A549 (cell line): ENCODE results near the gene GRAP2. TPM values are rescaled to one million over a fixed set of nuclear protein-coding genes. Genes with fewer than 3 reads are reported as not detected.

Experiments used
- ATAC-seq, 2 experiments: fragments of 200-7000 bp in 1 of 2; fragments of >200 bp in 1 of 2; cut with Nextera tagmentation in 1 of 2; cut with Tn5 transposase in 1 of 2; 3 replicates each; pipeline versions ENCODE4 v1.8.0 to v1.9.1; 2018 to 2020; ENCODE audit warnings: mild to moderate bottlenecking in 1 of 2, moderate library complexity in 1 of 2
- CTCF ChIA-PET: fragments of 300-600 bp; sonication (Branson Sonifier 250); formaldehyde crosslinking; extraction: SDS; loops from one replicate; lab custom pipeline; 2021; ENCODE audit warnings: antibody characterized with exemption, inconsistent platforms; lab: Yijun Ruan, JAX
- POLR2A ChIA-PET: fragments of 350-600 bp; formaldehyde crosslinking; extraction: SDS; loops from one replicate; lab custom pipeline; 2021; ENCODE audit warnings: antibody characterized with exemption, inconsistent platforms; lab: Yijun Ruan, JAX
- DNase-seq, 2 experiments: peaks; one replicate each; pipeline versions ENCODE4 v3.0.0 to v3.0.0-alpha.2; 2011 to 2016; ENCODE audit warnings: low read depth in 1 of 2, low spot score in 1 of 2
- FAIRE-seq: peaks from 2 replicates; lab custom pipeline; 2011; peaks lifted over from hg19 to GRCh38; lab: Jason Lieb, UNC
- H3K27ac ChIP-seq, 2 experiments: fragments of >200 bp; sonication (Bioruptor Twin); formaldehyde crosslinking; 3 replicates each; pipeline ENCODE4 v1.5.1; 2016 to 2017
- H3K4me1 ChIP-seq: fragments of >200 bp; sonication (Bioruptor Twin); formaldehyde crosslinking; 3 replicates; pipeline ENCODE4 v1.6.1; 2016
- H3K4me2 ChIP-seq: fragments of >200 bp; sonication (Bioruptor Twin); formaldehyde crosslinking; 3 replicates; pipeline ENCODE4 v1.6.1; 2016
- H3K4me3 ChIP-seq: fragments of >200 bp; sonication (Bioruptor Twin); formaldehyde crosslinking; 3 replicates; pipeline ENCODE4 v1.5.1; 2016
- H3K9me3 ChIP-seq: fragments of >200 bp; sonication (Bioruptor Twin); formaldehyde crosslinking; 3 replicates; pipeline ENCODE4 v1.6.1; 2016
- CBX2 ChIP-seq: fragments of 200-600 bp; sonication (generic); IDR thresholded peaks from 2 replicates; pipeline ENCODE4 v1.6.1; 2016; ENCODE audit warnings: low read depth, mild to moderate bottlenecking, borderline replicate concordance
- CEBPB ChIP-seq, 2 experiments: fragments of >200 bp in 1 of 2; sonication (Bioruptor Twin) in 1 of 2; formaldehyde crosslinking in 1 of 2; IDR thresholded peaks; 2 replicates each; pipeline ENCODE4 v1.6.1; 2012 to 2016
- CHD2 ChIP-seq: fragments of 150-350 bp; IDR thresholded peaks from 2 replicates; pipeline ENCODE4 v1.6.1; 2014; ENCODE audit warnings: low read length; ENCODE audit not compliant: partially characterized antibody
- EHF ChIP-seq: fragments of 250-450 bp; sonication (Bioruptor Pico); IDR thresholded peaks from 2 replicates; pipeline ENCODE4 v1.5.0; 2020; ENCODE audit warnings: mild to moderate bottlenecking
- EP300 ChIP-seq, 2 experiments: fragments of >200 bp; sonication (Bioruptor Twin); formaldehyde crosslinking; IDR thresholded peaks; 2 replicates in 1 of 2; 3 replicates in 1 of 2; pipeline ENCODE4 v1.6.1; 2016 to 2017
- GATA3 ChIP-seq: IDR thresholded peaks from 2 replicates; pipeline ENCODE4 v1.6.1; 2012; ENCODE audit warnings: borderline replicate concordance
- HES2 ChIP-seq: fragments of >200 bp; sonication (Bioruptor Twin); formaldehyde crosslinking; IDR thresholded peaks from 2 replicates; pipeline ENCODE4 v1.6.1; 2016
- HEYL ChIP-seq: fragments of 250-450 bp; sonication (Bioruptor Pico); IDR thresholded peaks from 2 replicates; pipeline ENCODE4 v1.8.0; 2021; ENCODE audit warnings: mild to moderate bottlenecking, moderate library complexity
- HOXA7 ChIP-seq: fragments of 250-450 bp; sonication (Bioruptor Pico); IDR thresholded peaks from 2 replicates; pipeline ENCODE4 v1.5.0; 2020; ENCODE audit warnings: mild to moderate bottlenecking, moderate library complexity
- HOXB13 ChIP-seq: fragments of 250-450 bp; sonication (Bioruptor Pico); IDR thresholded peaks from 2 replicates; pipeline ENCODE4 v1.5.0; 2020; ENCODE audit warnings: low read depth, mild to moderate bottlenecking, moderate library complexity
- HOXB5 ChIP-seq: fragments of 250-450 bp; sonication (Bioruptor Pico); IDR thresholded peaks from 2 replicates; pipeline ENCODE4 v1.5.0; 2020; ENCODE audit warnings: mild to moderate bottlenecking, moderate library complexity
- JUN ChIP-seq, 2 experiments: fragments of >200 bp; sonication (Bioruptor Twin); formaldehyde crosslinking; IDR thresholded peaks; 2 replicates in 1 of 2; 3 replicates in 1 of 2; pipeline ENCODE4 v1.6.1; 2016 to 2017
- JUNB ChIP-seq: fragments of >200 bp; sonication (Bioruptor Twin); formaldehyde crosslinking; IDR thresholded peaks from 2 replicates; pipeline ENCODE4 v1.6.1; 2016
- KDM1A ChIP-seq: fragments of 200-600 bp; sonication (generic); IDR thresholded peaks from 2 replicates; pipeline ENCODE4 v1.6.1; 2016; ENCODE audit warnings: low read depth, mild to moderate bottlenecking
- KDM5A ChIP-seq: fragments of 200-600 bp; sonication (generic); IDR thresholded peaks from 2 replicates; pipeline ENCODE4 v1.6.1; 2016; ENCODE audit warnings: antibody characterized with exemption, mild to moderate bottlenecking
- MYC ChIP-seq: IDR thresholded peaks from 2 replicates; pipeline ENCODE4 v1.6.1; 2012; ENCODE audit warnings: mild to moderate bottlenecking, inconsistent platforms, low read length, improper control_type of control experiment, borderline replicate concordance
- NFE2L2 ChIP-seq: fragments of 150-350 bp; conservative IDR thresholded peaks from 2 replicates; pipeline ENCODE4 v1.6.1; 2014; ENCODE audit warnings: low read length
- PBX3 ChIP-seq: IDR thresholded peaks from 2 replicates; pipeline ENCODE4 v1.6.1; 2012
- RAD21 ChIP-seq, 2 experiments: fragments of >200 bp in 1 of 2; sonication (Bioruptor Twin) in 1 of 2; formaldehyde crosslinking in 1 of 2; IDR thresholded peaks in 1 of 2; conservative IDR thresholded peaks in 1 of 2; 2 replicates in 1 of 2; 3 replicates in 1 of 2; pipeline ENCODE4 v1.6.1; 2012 to 2018; ENCODE audit warnings: inconsistent platforms in 1 of 2
- RARB ChIP-seq: fragments of 250-450 bp; sonication (Bioruptor Pico); IDR thresholded peaks from 2 replicates; pipeline ENCODE4 v1.8.0; 2021; ENCODE audit warnings: mild to moderate bottlenecking, moderate library complexity
- RFX5 ChIP-seq: fragments of 450-650 bp; IDR thresholded peaks from 2 replicates; pipeline ENCODE4 v1.7.1; 2014; ENCODE audit warnings: antibody characterized with exemption, mild to moderate bottlenecking, moderate library complexity
- RNF2 ChIP-seq: fragments of 200-600 bp; sonication (generic); IDR thresholded peaks from 2 replicates; pipeline ENCODE4 v1.6.1; 2016; ENCODE audit warnings: low read depth, mild to moderate bottlenecking, antibody characterized with exemption, moderate library complexity, borderline replicate concordance
- SMC3 ChIP-seq: fragments of >200 bp; sonication (Bioruptor Twin); formaldehyde crosslinking; IDR thresholded peaks from 3 replicates; pipeline ENCODE4 v1.6.1; 2018; ENCODE audit warnings: inconsistent platforms
- ZNF302 ChIP-seq: fragments of 250-450 bp; sonication (Bioruptor Pico); IDR thresholded peaks from 2 replicates; pipeline ENCODE4 v1.9.0; 2021; ENCODE audit warnings: inconsistent platforms, mild to moderate bottlenecking, moderate library complexity
- ZSCAN20 ChIP-seq: fragments of 250-450 bp; sonication (Bioruptor Pico); IDR thresholded peaks from 2 replicates; pipeline ENCODE4 v1.8.0; 2022; ENCODE audit warnings: mild to moderate bottlenecking, moderate library complexity
- WGBS: methylation state at CpG from one replicate; pipeline ENCODE4 v1.1.6; 2017; ENCODE audit errors: missing lambda C conversion rate; 5-methylcytosine and 5-hydroxymethylcytosine counted together
- polyA plus RNA-seq, 4 experiments: library from polyadenylated mRNA; depleted of rRNA in 3 of 4; stranded (reverse); fragments of >200 nt; fragmentation: RNase III in 1 of 4; extraction: RNeasy Plus Mini Kit Qiagen cat#74134 plus additional on column Dnase treatment in 1 of 4; gene quantifications; 2 replicates in 3 of 4; 3 replicates in 1 of 4; pipeline ENCODE4 v1.2.3, GENCODE V29; 2011 to 2017
- TF ChIP-seq, protein P1 (sequence below): fragments of 450-650 bp; IDR thresholded peaks from 2 replicates; pipeline ENCODE4 v1.6.1; 2014; ENCODE audit warnings: antibody characterized with exemption

GRAP2 gene
- polyA plus RNA-seq, 2 of the 4 experiments (the other 2 are of a cell fraction): not detected

DNA sequence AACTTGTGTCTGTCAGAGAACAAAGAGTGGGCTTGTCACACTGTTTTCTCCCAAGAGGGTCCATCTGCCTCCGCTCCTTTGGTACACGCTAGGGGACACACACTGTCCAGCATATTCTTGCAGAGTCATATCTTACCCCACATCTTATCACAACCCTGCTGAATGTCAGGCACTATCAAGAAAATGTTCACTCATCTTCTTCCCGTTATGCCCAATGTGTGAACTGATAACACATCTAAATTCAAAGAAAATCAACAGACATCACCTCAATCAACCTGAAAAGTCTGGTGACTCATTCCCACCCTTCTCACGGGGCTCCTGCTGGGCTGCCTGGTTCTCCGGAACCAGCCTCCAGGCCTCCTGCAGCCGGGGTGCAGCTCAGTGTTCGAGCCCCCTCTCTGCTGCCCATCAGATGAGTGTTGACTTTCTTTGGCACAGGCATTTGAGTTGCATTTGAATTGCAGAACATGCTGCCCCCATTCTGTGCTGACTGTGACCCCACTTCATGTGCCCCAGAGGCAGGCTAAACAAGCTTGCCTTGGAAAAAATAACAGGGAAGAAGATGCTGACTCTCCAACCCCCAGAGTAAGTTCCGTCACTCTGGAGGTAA is 19.4 kb downstream of the GRAP2 start:
- no peak overlapping the region for H3K4me2 ChIP-seq
- H3K27ac ChIP-seq: no peak overlapping the region
- ATAC-seq (no peak), FAIRE-seq (no peak), DNase-seq (no peak)
- no peak for TF ChIP-seq ZSCAN20 (CRISPR knock-in tag)
- TF ChIP-seq ZNF302 (CRISPR knock-in tag): no peak
- no peak for TF ChIP-seq GATA3
- no peak for TF ChIP-seq JUNB
- TF ChIP-seq MYC: no peak
- no peak for TF ChIP-seq JUN (IDR thresholded peaks at IDR 0.05)
- TF ChIP-seq KDM1A: no peak
- no peak for TF ChIP-seq HOXA7
- no peak for TF ChIP-seq RARB (CRISPR knock-in tag)
- TF ChIP-seq CEBPB (IDR thresholded peaks at IDR 0.05): no peak
- no peak for TF ChIP-seq HOXB13 (CRISPR knock-in tag)
- no peak for TF ChIP-seq HEYL (CRISPR knock-in tag)
- no peak for TF ChIP-seq HES2
- no peak for TF ChIP-seq RNF2
- no peak for TF ChIP-seq EHF (CRISPR knock-in tag)
- no peak for TF ChIP-seq KDM5A
- TF ChIP-seq, protein P1, sequence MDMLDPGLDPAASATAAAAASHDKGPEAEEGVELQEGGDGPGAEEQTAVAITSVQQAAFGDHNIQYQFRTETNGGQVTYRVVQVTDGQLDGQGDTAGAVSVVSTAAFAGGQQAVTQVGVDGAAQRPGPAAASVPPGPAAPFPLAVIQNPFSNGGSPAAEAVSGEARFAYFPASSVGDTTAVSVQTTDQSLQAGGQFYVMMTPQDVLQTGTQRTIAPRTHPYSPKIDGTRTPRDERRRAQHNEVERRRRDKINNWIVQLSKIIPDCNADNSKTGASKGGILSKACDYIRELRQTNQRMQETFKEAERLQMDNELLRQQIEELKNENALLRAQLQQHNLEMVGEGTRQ: no peak
- no peak for TF ChIP-seq EP300 (IDR thresholded peaks at IDR 0.05)
- TF ChIP-seq HOXB5: no peak
- TF ChIP-seq SMC3: no peak
- POLR2A ChIA-PET: no interaction called here
- 56% methylated on average over 6 of the region's 8 CpGs for WGBS
- no peaks in the 10 kb centered on the region for H3K9me3 ChIP-seq
- H3K4me1 ChIP-seq: no peaks in the 10 kb centered on the region
- no peak overlapping the region for H3K4me3 ChIP-seq
- CTCF ChIA-PET: no interaction called here

- WGBS: 49% methylated on average over 5 of the region's 5 CpGs
- no peak for DNase-seq
- TF ChIP-seq KDM1A: no peak
- no peak for TF ChIP-seq CBX2
- no peak for TF ChIP-seq RAD21 (conservative IDR thresholded peaks at IDR 0.05 in 1 of 2, IDR thresholded peaks at IDR 0.05 in 1 of 2)
- TF ChIP-seq GATA3: no peak
- TF ChIP-seq RFX5: no peak
- TF ChIP-seq MYC: no peak
- TF ChIP-seq NFE2L2: no peak
- TF ChIP-seq CHD2: no peak
- TF ChIP-seq PBX3: no peak
- no peak overlapping the region for H3K4me2 ChIP-seq
- no peak for ATAC-seq
- ChIA-PET CTCF (interaction anchor here (0.7 to 1.0 kb wide), 2 partner anchors 9 to 110 kb away, joined by 3 read pairs; no protein-coding TSS in a partner anchor), POLR2A (no interaction called here)
- H3K4me1 ChIP-seq: no peaks in the 10 kb centered on the region
- no peak overlapping the region for H3K27ac ChIP-seq
- H3K4me3 ChIP-seq: no peak overlapping the region
- H3K9me3 ChIP-seq: no peaks in the 10 kb centered on the region
- FAIRE-seq: no peak
These were observed 22.8 kb downstream of the GRAP2 start for GRCh38 chr22:39923696-39924095.
